Lower lobe of right lung (tissue), 2 donors: ENCODE results near the gene ZNF184. TPM values are rescaled to one million over a fixed set of nuclear protein-coding genes. Genes with fewer than 3 reads are reported as not detected.
"Not testable (repeated sequence)": the region's sequence is repeated elsewhere in the genome, so short reads cannot be mapped to it uniquely, and the experiment has no call there.

Experiments
- ATAC-seq, 2 donors: fragments of 200-7000 bp; cut with Tn5 transposase; one replicate each; pipeline ENCODE4 v1.9.1; 2020 to 2022; ENCODE audit warnings: mild to moderate bottlenecking in 2 of 2, moderate library complexity in 2 of 2
- DNase-seq: peaks from one replicate; pipeline ENCODE4 v3.0.0-alpha.2; 2020
- H3K27ac ChIP-seq: fragments of 200-600 bp; one replicate; pipeline ENCODE4 v1.8.0; 2022
- H3K27me3 ChIP-seq: fragments of 200-600 bp; one replicate; pipeline ENCODE4 v1.8.0; 2022; ENCODE audit warnings: low read depth
- H3K36me3 ChIP-seq: fragments of 200-600 bp; one replicate; pipeline ENCODE4 v1.8.0; 2022; ENCODE audit warnings: mild to moderate bottlenecking
- H3K4me1 ChIP-seq: fragments of 200-600 bp; one replicate; pipeline ENCODE4 v1.8.0; 2022
- H3K4me3 ChIP-seq: fragments of 200-600 bp; one replicate; pipeline ENCODE4 v1.8.0; 2022; ENCODE audit warnings: mild to moderate bottlenecking
- H3K9me3 ChIP-seq: fragments of 200-600 bp; one replicate; pipeline ENCODE4 v1.8.0; 2022
- CTCF ChIP-seq: fragments of 200-600 bp; IDR thresholded peaks from one replicate; pipeline ENCODE4 v1.8.0; 2022; ENCODE audit warnings: antibody characterized with exemption, mild to moderate bottlenecking
- intact Hi-C: fragments of 100-400 bp; cut with DNase I; formaldehyde crosslinking; loops from one replicate; pipeline ENCODE4 v1.11.0; 2022
- total RNA-seq: library from RNA; stranded (reverse); fragmentation: NEBNext Ultra II Directional; extraction: Animal tissue kit (Norgen Biotek cat#: 25700); gene quantifications from one replicate; pipeline ENCODE4 v1.2.1, GENCODE V29; 2021
- donor health status: DM: no; HTN: yes; CAD: no; lungs with severe emphysema.

ZNF184 gene
- total RNA-seq, 1 donor from 2014 or later = 6.6 TPM

DNA sequence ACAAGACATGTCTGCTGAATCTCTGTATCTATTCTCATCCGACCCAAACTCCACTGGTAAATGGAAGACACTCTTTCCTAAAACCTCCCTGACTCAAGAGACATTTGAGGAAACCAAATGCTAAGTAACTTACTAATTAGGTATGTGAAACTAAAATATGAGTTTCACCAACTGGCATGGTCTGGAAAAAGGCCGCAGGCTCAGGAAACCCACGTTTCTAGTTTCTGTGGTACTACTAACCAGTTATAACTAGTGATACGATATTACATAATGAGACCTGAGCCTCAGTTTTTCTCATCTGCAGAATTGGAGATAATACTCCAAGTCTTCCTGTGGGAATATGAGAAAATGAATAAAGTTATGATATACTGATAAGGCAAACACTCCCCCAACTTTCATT lies 44.4 kb downstream of the ZNF184 start:
- no peak for TF ChIP-seq CTCF
- H3K36me3 ChIP-seq = no peaks in the 10 kb centered on the region
- H3K27me3 ChIP-seq = no peaks in the 10 kb centered on the region
- H3K9me3 ChIP-seq = no peaks in the 10 kb centered on the region
- no peak overlapping the region for H3K4me3 ChIP-seq
- H3K27ac ChIP-seq = no peak overlapping the region
- ATAC-seq (no peak), DNase-seq (no peak)
- intact Hi-C loops = no loop called here
- no peaks in the 10 kb centered on the region for H3K4me1 ChIP-seq

- DNase-seq (no peak), ATAC-seq (no peak)
- Histone ChIP-seq H3K27ac (no peak overlapping the region), H3K4me3 (no peak overlapping the region), H3K4me1 (no peaks in the 10 kb centered on the region), H3K9me3 (no peaks in the 10 kb centered on the region), H3K36me3 (no peaks in the 10 kb centered on the region), H3K27me3 (no peaks in the 10 kb centered on the region)
- TF ChIP-seq CTCF = no peak
- intact Hi-C loops = no loop called here
Observed at GRCh38 chr6:27426045-27426620, 46.8 kb downstream of the ZNF184 start.

GRCh38 chr6:27424851-27425250 lies 48.1 kb downstream of the ZNF184 start:
- ATAC-seq, H3K9me3 ChIP-seq, H3K27ac ChIP-seq, DNase-seq, H3K27me3 ChIP-seq, H3K36me3 ChIP-seq, H3K4me3 ChIP-seq, H3K4me1 ChIP-seq, intact Hi-C loops: not testable (repeated sequence)

DNA sequence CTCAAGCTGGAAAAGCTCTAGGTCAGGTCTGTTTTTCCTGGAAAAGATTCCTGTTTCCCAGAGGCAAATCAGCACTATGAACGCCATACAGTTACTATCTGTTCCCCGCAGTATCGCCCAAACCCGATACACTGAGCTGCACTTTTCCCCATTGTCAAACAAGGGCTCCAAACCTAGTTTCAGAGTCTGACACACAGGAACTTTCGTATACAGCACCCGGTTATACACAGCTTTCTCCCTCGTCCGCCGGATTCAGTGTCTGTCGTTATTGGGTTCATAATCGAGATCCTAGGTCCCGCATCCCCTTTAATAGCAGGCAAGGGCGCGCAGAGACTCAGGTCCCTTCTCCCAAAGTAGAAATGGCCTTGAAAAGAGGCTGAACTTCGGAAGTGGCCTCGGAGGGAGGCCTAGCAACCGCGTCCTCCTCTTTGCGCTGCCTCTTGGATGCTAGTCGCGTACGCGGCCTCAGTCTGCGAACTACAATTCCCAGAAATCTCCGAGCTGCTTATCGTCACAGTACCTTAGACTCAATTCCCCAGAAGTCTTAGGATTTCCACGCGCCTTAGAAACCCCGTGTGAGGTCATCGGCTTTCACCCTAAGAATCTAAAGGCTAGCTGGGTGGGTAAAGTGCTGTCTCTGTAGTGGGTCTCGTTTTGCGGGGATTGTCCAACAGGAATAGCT lies 50.1 kb downstream of the ZNF184 start:
- ATAC-seq (no peak), DNase-seq (no peak)
- no peaks in the 10 kb centered on the region for H3K36me3 ChIP-seq
- H3K4me3 ChIP-seq = no peak overlapping the region
- H3K4me1 ChIP-seq = no peaks in the 10 kb centered on the region
- intact Hi-C loops = no loop called here
- no peaks in the 10 kb centered on the region for H3K27me3 ChIP-seq
- H3K9me3 ChIP-seq = no peaks in the 10 kb centered on the region
- TF ChIP-seq CTCF = no peak
- H3K27ac ChIP-seq = no peak overlapping the region

GRCh38 chr6:27419363-27419762 lies 53.5 kb downstream of the ZNF184 start:
- Histone ChIP-seq H3K4me3 (no peak overlapping the region), H3K4me1 (no peaks in the 10 kb centered on the region), H3K36me3 (no peaks in the 10 kb centered on the region), H3K27ac (no peak overlapping the region), H3K9me3 (no peaks in the 10 kb centered on the region), H3K27me3 (no peaks in the 10 kb centered on the region)
- DNase-seq = no peak
- intact Hi-C loops = no loop called here
- no peak for TF ChIP-seq CTCF
- ATAC-seq = no peak

DNA sequence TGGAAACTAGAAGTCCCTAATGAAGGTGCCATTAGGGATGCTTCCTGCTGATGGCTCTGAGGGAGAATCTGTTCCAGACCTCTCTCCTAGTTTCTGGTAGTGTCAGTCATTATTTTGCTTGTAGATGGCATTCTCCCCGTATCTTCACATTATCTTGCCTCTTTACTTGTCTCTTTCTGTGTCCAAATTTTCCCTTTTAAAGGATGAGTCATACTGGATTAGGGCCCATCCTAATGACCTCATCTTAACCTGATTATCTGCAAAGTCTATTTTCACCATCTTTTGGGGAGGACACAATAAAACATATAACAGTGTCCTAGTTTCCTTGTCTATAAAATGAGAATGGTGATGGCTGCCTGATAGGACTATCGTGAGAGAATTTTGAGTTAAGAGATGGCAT lies 57.0 kb downstream of the ZNF184 start:
- ATAC-seq = no peak
- Histone ChIP-seq H3K9me3 (no peaks in the 10 kb centered on the region), H3K36me3 (no peaks in the 10 kb centered on the region), H3K27me3 (no peaks in the 10 kb centered on the region), H3K27ac (no peak overlapping the region), H3K4me1 (no peaks in the 10 kb centered on the region), H3K4me3 (no peak overlapping the region)
- no peak for TF ChIP-seq CTCF
- DNase-seq = no peak
- intact Hi-C loops = no loop called here
